ENCODE measurements around the gene SSNA1.

Gene SSNA1

DNA sequence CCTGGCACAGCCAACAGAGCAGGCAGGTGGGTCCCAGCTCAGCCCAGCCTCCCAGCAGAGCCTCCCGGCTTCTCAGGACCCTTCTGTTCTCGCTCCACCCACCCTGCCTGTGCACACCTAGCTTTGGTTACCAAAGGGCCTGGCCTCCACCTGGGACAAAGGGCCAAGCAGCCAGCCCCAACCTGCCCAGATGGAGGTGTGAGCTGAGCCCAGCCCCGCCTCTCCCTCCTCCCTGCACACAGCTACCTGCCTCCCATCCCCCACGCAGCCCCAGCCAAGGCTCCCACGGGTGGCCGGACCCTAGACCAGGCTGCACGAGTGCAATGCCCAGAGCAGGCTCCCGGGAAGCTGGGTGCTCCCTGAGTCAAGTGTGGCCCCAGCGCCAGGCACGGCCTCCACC is 6.4 kb downstream of the SSNA1 start:
- Histone ChIP-seq H3K27ac (ENCODE audit: extremely low read depth, low read depth, low read length) (no peak overlapping the region), H3K36me3 (ENCODE audit: control insufficient read depth in 2 of 2, insufficient read depth in 1 of 2, low read length in 2 of 2) (peaks cover 0 to 27% of the 10 kb centered on the region in 2 experiments; a peak in 1 of 3 replicates), H3K4me1 (ENCODE audit: control insufficient read depth, insufficient read depth, low read length) (peaks cover 6% of the 10 kb centered on the region; the same call in 1 of the 2 replicates), H3K9me3 (ENCODE audit: control insufficient read depth, insufficient read depth, low read depth, low read length) (no peaks in the 10 kb centered on the region), H3K4me3 (ENCODE audit: low read depth, low read length) (no peak overlapping the region)
- POLR2A ChIA-PET = interaction anchor here (0.6 to 3.1 kb wide), 9 partner anchors 15 to 65 kb away, joined by 3 to 18 read pairs (median 4); partner anchors contain the start of gene TUBB4B
- no peak for TF ChIP-seq ZNF214 (tag by site-specific recombination; IDR thresholded peaks at IDR 0.05; ENCODE audit: borderline replicate concordance)
- peak; percentile 46; the same call in 1 of the 2 replicates for TF ChIP-seq KLF8 (tag by site-specific recombination; IDR thresholded peaks at IDR 0.05)
- peak; percentile 14; the same call in 1 of the 2 replicates for TF ChIP-seq BCL11B (tag by site-specific recombination; IDR thresholded peaks at IDR 0.05; ENCODE audit: low read depth)
- peak; percentile 8; the same call in 1 of the 2 replicates for TF ChIP-seq GLIS2 (tag by site-specific recombination; IDR thresholded peaks at IDR 0.05)
- peak; percentile 32; the same call in 1 of the 2 replicates for TF ChIP-seq SP2 (tag by site-specific recombination; IDR thresholded peaks at IDR 0.05)
- TF ChIP-seq, protein P1, sequence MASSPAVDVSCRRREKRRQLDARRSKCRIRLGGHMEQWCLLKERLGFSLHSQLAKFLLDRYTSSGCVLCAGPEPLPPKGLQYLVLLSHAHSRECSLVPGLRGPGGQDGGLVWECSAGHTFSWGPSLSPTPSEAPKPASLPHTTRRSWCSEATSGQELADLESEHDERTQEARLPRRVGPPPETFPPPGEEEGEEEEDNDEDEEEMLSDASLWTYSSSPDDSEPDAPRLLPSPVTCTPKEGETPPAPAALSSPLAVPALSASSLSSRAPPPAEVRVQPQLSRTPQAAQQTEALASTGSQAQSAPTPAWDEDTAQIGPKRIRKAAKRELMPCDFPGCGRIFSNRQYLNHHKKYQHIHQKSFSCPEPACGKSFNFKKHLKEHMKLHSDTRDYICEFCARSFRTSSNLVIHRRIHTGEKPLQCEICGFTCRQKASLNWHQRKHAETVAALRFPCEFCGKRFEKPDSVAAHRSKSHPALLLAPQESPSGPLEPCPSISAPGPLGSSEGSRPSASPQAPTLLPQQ (tag by site-specific recombination; IDR thresholded peaks at IDR 0.05) = peak; percentile 38; the same call in 1 of the 2 replicates
- CTCF ChIA-PET = interaction anchor here (0.6 to 1.9 kb wide), 10 partner anchors 12 to 166 kb away, joined by 3 to 10 read pairs (median 4); partner anchors contain the start of gene RNF224

DNA sequence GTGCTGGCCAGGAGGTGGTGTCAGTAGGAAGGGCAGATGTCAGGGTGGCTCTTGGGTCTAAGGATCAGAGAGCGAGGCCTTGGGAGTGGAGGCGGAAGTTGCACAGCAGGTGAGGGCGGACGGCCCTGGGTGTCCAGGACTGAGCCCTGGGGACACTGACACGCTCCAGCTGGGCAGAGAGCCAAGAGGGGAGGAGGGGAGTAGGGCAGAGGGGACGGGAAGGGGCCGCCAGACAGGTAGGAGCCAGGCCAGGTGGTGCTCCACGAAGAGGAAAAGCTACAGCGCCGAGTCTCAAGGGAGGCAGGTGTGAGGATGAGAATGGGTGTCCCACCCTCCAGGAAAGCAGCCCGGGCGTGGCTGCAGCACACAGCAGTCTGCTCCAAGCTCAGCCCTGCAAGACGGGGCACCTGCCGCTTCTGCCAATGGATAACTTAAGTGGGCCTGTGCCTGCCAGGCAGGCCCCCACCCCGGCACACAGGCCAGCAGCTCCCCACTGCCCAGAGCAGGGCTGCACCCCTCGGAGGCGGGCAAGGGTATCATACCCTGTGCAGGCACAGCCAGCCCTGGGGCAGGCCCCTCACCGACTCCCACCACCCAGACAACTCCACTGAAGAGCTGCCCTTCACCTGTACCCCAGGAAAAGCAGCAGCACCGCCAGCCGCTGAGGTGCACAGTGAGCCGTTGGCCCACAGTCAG is 7.2 kb downstream of the SSNA1 start:
- CTCF ChIA-PET = interaction anchor here (0.6 to 1.9 kb wide), 11 partner anchors 11 to 441 kb away, joined by 3 to 10 read pairs (median 3); partner anchors contain the start of gene RNF224
- Histone ChIP-seq H3K27ac (ENCODE audit: extremely low read depth, low read depth, low read length) (no peak overlapping the region), H3K36me3 (ENCODE audit: control insufficient read depth in 2 of 2, insufficient read depth in 1 of 2, low read length in 2 of 2) (peaks cover 0 to 20% of the 10 kb centered on the region in 2 experiments; a peak in 1 of 3 replicates)
- TF ChIP-seq ZNF19 (tag by site-specific recombination; IDR thresholded peaks at IDR 0.05; ENCODE audit: low read depth) = no peak
- no peak for TF ChIP-seq ZNF747 (tag by site-specific recombination; IDR thresholded peaks at IDR 0.05)
- no peak for TF ChIP-seq KLF16 (tag by site-specific recombination; IDR thresholded peaks at IDR 0.05)
- TF ChIP-seq, protein P2, sequence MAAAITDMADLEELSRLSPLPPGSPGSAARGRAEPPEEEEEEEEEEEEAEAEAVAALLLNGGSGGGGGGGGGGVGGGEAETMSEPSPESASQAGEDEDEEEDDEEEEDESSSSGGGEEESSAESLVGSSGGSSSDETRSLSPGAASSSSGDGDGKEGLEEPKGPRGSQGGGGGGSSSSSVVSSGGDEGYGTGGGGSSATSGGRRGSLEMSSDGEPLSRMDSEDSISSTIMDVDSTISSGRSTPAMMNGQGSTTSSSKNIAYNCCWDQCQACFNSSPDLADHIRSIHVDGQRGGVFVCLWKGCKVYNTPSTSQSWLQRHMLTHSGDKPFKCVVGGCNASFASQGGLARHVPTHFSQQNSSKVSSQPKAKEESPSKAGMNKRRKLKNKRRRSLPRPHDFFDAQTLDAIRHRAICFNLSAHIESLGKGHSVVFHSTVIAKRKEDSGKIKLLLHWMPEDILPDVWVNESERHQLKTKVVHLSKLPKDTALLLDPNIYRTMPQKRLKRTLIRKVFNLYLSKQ (tag by site-specific recombination; IDR thresholded peaks at IDR 0.05; ENCODE audit: borderline replicate concordance) = no peak
- no peak for TF ChIP-seq YY1 (tag by site-specific recombination; IDR thresholded peaks at IDR 0.05)
- TF ChIP-seq ZNF302 (tag by site-specific recombination; IDR thresholded peaks at IDR 0.05; ENCODE audit: low read depth) = no peak
- no peak for TF ChIP-seq OSR2 (tag by site-specific recombination; IDR thresholded peaks at IDR 0.05)
- TF ChIP-seq ZNF140 (tag by site-specific recombination; IDR thresholded peaks at IDR 0.05) = no peak
- TF ChIP-seq ZBTB21 (tag by site-specific recombination; IDR thresholded peaks at IDR 0.05) = no peak
- TF ChIP-seq ZEB2 (tag by site-specific recombination; IDR thresholded peaks at IDR 0.05) = peak; percentile 63
- no peak for TF ChIP-seq ZNF169 (tag by site-specific recombination; IDR thresholded peaks at IDR 0.05)
- peak; percentile 86; the same call in 1 of the 2 replicates for TF ChIP-seq ZNF423 (tag by site-specific recombination; IDR thresholded peaks at IDR 0.05)
- no peak for TF ChIP-seq ZNF843 (tag by site-specific recombination; IDR thresholded peaks at IDR 0.05)
- no peak for TF ChIP-seq ZNF350 (tag by site-specific recombination; IDR thresholded peaks at IDR 0.05)
- TF ChIP-seq ZSCAN30 (tag by site-specific recombination; IDR thresholded peaks at IDR 0.05) = no peak
- no peak for TF ChIP-seq KLF10 (tag by site-specific recombination; IDR thresholded peaks at IDR 0.05)
- peak; percentile 35; the same call in 1 of the 2 replicates for TF ChIP-seq ZNF366 (tag by site-specific recombination; conservative IDR thresholded peaks at IDR 0.05)
- no peak for TF ChIP-seq ZNF114 (tag by site-specific recombination; IDR thresholded peaks at IDR 0.05)
- TF ChIP-seq, protein P3, sequence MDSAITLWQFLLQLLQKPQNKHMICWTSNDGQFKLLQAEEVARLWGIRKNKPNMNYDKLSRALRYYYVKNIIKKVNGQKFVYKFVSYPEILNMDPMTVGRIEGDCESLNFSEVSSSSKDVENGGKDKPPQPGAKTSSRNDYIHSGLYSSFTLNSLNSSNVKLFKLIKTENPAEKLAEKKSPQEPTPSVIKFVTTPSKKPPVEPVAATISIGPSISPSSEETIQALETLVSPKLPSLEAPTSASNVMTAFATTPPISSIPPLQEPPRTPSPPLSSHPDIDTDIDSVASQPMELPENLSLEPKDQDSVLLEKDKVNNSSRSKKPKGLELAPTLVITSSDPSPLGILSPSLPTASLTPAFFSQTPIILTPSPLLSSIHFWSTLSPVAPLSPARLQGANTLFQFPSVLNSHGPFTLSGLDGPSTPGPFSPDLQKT (IDR thresholded peaks at IDR 0.05; ENCODE audit: borderline replicate concordance, low read depth, low read length) = no peak
- peak; percentile 77 for TF ChIP-seq ZIC2 (tag by site-specific recombination; IDR thresholded peaks at IDR 0.05)

More for the DNA sequence above, 7.2 kb downstream of the SSNA1 start:
- Histone ChIP-seq H3K4me1 (ENCODE audit: control insufficient read depth, insufficient read depth, low read length) (peaks cover 5% of the 10 kb centered on the region; the same call in 1 of the 2 replicates), H3K9me3 (ENCODE audit: control insufficient read depth, insufficient read depth, low read depth, low read length) (no peaks in the 10 kb centered on the region), H3K4me3 (ENCODE audit: low read depth, low read length) (no peak overlapping the region)
- POLR2A ChIA-PET = interaction anchor here (0.6 to 3.1 kb wide), 7 partner anchors 21 to 66 kb away, joined by 3 to 18 read pairs (median 4); partner anchors contain the start of gene TUBB4B

Data from HEK293 (cell line).